Liver (tissue), 3 donors: ENCODE results near the gene TP63.

ENCODE experiments used
- ATF3 ChIP-seq: IDR thresholded peaks from 2 replicates; pipeline ENCODE4 v1.6.1; 2016; ENCODE audit warnings: antibody characterized with exemption
- CTCF ChIP-seq: fragments of 150-350 bp; IDR thresholded peaks from 2 replicates; pipeline ENCODE4 v1.5.1; 2017; ENCODE audit warnings: improper control_type of control experiment, low read depth, low read length; ENCODE audit not compliant: missing input control
- FOXA1 ChIP-seq: IDR thresholded peaks from 2 replicates; pipeline ENCODE4 v1.6.1; 2016; ENCODE audit warnings: antibody characterized with exemption
- GABPA ChIP-seq, 2 donors: IDR thresholded peaks in 1 of 2; conservative IDR thresholded peaks in 1 of 2; 2 replicates each; pipeline ENCODE4 v1.6.1; 2016; ENCODE audit warnings: antibody characterized with exemption in 2 of 2, mild to moderate bottlenecking in 1 of 2, moderate library complexity in 1 of 2
- JUND ChIP-seq, 2 donors: IDR thresholded peaks; 2 replicates each; pipeline ENCODE4 v1.6.1; 2016; ENCODE audit warnings: antibody characterized with exemption in 2 of 2
- NR2F2 ChIP-seq: IDR thresholded peaks from 2 replicates; pipeline ENCODE4 v1.6.1; 2016; ENCODE audit warnings: antibody characterized with exemption
- RAD21 ChIP-seq, 2 donors: IDR thresholded peaks; 2 replicates each; pipeline ENCODE4 v1.6.1; 2016; ENCODE audit warnings: antibody characterized with exemption in 2 of 2, mild to moderate bottlenecking in 2 of 2
- TAF1 ChIP-seq: conservative IDR thresholded peaks from 2 replicates; pipeline ENCODE4 v1.6.1; 2016; ENCODE audit warnings: antibody characterized with exemption, mild to moderate bottlenecking
- YY1 ChIP-seq: IDR thresholded peaks from 2 replicates; pipeline ENCODE4 v1.6.1; 2016; ENCODE audit warnings: antibody characterized with exemption, mild to moderate bottlenecking
- donor health status: healthy.
- donor health status: healthy.

- TF ChIP-seq TAF1 (no peak), FOXA1 (no peak), CTCF (no peak), RAD21 (IDR thresholded peaks at IDR 0.05) (no peak), GABPA (IDR thresholded peaks at IDR 0.05 in 1 of 2, conservative IDR thresholded peaks at IDR 0.05 in 1 of 2) (no peak), NR2F2 (no peak), YY1 (no peak), JUND (IDR thresholded peaks at IDR 0.05) (no peak), ATF3 (no peak)
Observed at GRCh38 chr3:189868061-189868460, 236.9 kb downstream of the TP63 start.
